ENCODE results near the gene RASGRF1.

The RASGRF1 gene

DNA sequence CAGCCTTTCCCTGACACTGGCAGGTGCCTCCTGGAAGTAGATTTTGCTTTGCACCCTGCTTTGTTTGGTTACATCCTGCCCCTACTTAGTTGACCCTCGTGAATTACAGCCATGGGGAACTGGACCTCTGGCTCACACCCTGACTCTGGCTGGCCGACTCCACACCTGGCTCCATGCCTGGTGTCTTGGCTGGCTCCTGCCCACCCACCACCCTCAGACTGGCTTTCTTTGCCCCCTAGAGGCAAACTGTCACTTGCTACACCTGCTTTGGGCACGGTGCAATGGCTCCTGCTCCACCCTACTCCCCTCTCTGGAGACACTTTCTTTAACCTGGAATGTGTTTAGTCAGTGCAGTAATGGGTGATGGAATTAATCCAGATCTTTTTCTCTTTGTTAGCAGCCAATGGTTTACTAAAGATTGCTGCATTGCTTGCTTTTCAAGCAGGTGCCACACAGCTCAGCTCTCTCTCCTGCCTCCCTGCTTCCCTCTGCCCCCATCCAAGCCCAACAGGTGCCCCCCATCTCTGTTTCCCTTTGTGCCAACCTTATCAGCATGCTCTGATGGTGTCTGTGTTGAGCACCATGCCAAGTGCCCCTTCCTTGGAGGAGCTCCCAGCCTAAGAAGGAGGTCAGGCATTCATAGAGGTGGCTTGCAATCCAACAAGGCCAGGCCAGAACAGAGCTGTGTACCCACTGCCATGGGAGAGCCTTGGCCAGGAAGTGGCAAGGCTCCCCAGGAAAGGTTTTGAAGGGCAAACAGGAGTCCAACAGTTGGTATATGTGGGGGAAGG is 38.4 kb downstream of the RASGRF1 start:
- Mint-ChIP-seq H3K36me3 (ENCODE audit: low read depth) (no peaks in the 10 kb centered on the region), H3K27ac (no peak overlapping the region), H3K4me1 (ENCODE audit: low read depth) (no peaks in the 10 kb centered on the region), H3K4me3 (no peak overlapping the region), H3K9me3 (no peaks in the 10 kb centered on the region), H3K27me3 (ENCODE audit: low read depth) (peaks cover 4% of the 10 kb centered on the region)
- DNase-seq (ENCODE audit: low spot score): no peak

DNA sequence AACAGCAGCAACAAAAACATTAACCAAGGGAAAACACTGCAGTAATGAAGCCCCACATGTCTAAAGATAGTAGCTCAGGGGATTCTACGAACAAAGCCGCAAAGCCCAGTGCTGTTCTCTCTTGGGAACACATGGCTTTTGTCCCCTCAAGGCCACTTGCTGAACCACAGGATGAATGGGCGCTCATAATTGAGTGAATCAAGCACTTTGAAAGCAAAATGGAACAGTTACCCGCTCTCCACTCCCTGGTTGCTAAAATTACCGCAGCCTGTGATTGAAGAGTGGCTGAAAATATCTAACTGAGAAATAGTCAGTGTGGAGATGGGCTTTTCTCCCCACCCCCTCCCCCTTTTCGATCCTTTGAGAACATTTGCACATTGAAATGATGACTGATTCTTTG is 39.6 kb downstream of the RASGRF1 start:
- no peak overlapping the region for H3K4me3 Mint-ChIP-seq
- no peaks in the 10 kb centered on the region for H3K9me3 Mint-ChIP-seq
- H3K36me3 Mint-ChIP-seq (ENCODE audit: low read depth): no peaks in the 10 kb centered on the region
- H3K27me3 Mint-ChIP-seq (ENCODE audit: low read depth): peaks cover 4% of the 10 kb centered on the region
- no peak overlapping the region for H3K27ac Mint-ChIP-seq
- no peak for DNase-seq (ENCODE audit: low spot score)
- no peaks in the 10 kb centered on the region for H3K4me1 Mint-ChIP-seq (ENCODE audit: low read depth)

DNA sequence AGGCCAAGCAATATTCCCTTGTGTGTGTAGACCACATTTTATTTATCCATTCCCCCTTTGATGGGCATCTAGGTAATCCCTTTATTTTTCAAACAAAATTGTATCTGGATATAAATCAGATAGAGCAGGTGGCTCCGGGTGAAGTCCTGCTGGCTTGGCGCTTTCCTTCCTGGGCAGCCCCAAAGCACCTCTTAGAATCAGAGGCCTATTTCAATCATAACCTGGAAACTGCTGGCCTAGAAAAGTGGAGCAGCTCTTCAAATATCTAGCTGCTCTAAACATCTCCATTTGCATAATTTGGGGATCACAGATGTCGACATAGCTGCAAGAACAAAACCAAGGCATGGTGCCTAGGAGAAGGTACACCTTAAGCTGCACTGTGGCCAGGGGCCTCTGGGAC is 40.2 kb downstream of the RASGRF1 start:
- Mint-ChIP-seq H3K36me3 (ENCODE audit: low read depth) (no peaks in the 10 kb centered on the region), H3K9me3 (no peaks in the 10 kb centered on the region), H3K4me3 (no peak overlapping the region)

DNA sequence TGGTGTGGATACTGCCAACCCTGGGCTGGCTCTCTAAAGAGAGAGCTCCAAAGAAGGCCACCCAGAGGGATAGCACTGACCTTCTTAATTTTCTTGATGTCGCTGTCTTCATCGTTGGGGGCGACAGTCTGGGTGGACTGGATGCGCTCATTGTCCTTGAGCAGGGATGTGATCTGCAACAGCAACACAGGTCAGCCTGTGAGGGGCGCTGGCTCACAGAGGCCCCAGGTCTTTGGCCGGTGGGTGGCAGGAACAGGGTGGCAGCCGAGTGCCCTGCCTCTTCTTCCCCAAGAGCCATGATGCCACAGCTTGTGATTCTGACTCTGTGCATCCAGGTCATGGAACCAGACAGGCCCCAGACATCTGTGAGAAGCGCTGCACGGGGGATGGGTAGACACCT is 41.2 kb downstream of the RASGRF1 start:
- Mint-ChIP-seq H3K36me3 (ENCODE audit: low read depth) (no peaks in the 10 kb centered on the region), H3K9me3 (no peaks in the 10 kb centered on the region), H3K4me1 (ENCODE audit: low read depth) (no peaks in the 10 kb centered on the region), H3K27me3 (ENCODE audit: low read depth) (peaks cover 6% of the 10 kb centered on the region), H3K27ac (no peak overlapping the region), H3K4me3 (no peak overlapping the region)
- no peak for DNase-seq (ENCODE audit: low spot score)

More for the DNA sequence above, 40.2 kb downstream of the RASGRF1 start:
- Mint-ChIP-seq H3K27ac (no peak overlapping the region), H3K27me3 (ENCODE audit: low read depth) (peaks cover 6% of the 10 kb centered on the region), H3K4me1 (ENCODE audit: low read depth) (no peaks in the 10 kb centered on the region)
- DNase-seq (ENCODE audit: low spot score): no peak

DNA sequence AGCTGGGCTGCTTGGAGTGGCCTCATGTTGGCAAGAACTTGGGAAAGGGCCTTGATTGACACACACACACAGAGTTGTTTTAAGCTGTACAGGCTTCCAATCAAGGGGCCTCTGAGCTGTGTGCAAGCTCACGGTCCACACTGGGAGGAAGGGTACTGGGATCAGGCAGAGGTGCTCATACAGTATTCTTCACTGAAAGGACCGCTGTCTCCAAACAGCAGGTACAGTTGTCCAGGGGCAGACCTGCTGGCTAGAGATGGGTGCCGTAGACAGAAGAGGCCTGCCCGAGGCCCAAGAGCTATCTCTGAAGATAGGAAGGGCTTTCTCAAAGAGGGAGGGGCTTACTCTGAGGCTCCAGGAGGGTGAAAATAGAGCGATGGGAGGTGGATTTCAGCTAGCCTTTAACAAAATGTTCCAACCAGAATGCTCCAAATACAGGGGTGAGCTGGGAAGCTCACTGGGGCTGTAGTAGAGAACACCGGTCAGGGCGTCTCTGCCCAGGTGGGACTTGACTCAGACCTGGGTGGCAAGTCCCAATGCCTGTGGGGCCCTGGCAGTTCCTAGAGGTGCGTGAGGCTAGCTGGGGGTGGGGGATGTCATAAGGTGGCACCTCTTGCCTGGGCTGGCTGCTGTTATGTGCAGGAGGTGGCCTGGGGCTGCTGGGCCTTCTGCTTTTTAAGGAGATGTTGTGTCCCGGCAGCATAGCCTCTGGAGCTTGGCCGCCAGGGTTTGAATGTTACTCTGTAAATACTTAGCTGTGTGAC is 42.7 kb downstream of the RASGRF1 start:
- H3K9me3 Mint-ChIP-seq: no peaks in the 10 kb centered on the region
- no peaks in the 10 kb centered on the region for H3K4me1 Mint-ChIP-seq (ENCODE audit: low read depth)
- peaks cover 5% of the 10 kb centered on the region for H3K27me3 Mint-ChIP-seq (ENCODE audit: low read depth)
- no peak overlapping the region for H3K27ac Mint-ChIP-seq
- no peak overlapping the region for H3K4me3 Mint-ChIP-seq
- H3K36me3 Mint-ChIP-seq (ENCODE audit: low read depth): no peaks in the 10 kb centered on the region
- DNase-seq (ENCODE audit: low spot score): no peak

DNA sequence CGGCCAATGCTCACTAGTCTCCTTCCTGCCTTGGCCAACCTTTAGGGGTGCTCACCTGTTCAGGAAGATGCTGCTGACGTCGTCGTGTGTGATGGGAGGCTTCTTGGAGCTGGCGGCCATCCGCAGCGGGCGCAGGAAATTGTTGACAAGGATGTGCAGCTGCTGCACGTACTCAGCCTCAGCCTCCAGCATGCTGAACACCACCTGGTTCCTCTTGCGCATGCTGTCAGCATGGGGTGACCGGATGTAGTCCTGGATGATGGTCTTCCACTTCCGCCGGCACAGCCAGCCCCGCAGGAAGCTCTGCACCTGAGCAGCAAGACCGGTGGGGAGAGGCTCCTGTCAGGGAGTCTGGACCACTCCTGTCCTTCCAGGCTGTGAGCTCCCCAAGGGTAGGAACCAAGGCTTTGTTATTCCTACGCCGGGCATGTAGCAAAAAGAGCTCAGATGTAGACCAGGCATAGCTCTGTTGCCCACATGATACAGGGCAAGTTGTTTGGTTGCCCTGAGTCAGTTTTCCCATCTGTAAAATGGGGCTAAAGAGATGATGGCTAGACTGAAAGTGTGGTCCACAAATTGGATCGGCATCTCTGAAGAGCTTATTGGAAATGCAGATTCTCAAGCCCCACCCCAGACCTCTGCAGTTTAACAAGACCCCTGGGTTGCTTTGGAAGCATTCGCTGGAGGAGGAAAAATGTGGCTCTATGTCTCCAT is 43.7 kb downstream of the RASGRF1 start:
- Mint-ChIP-seq H3K36me3 (ENCODE audit: low read depth) (no peaks in the 10 kb centered on the region), H3K4me3 (no peak overlapping the region), H3K27me3 (ENCODE audit: low read depth) (peaks cover 5% of the 10 kb centered on the region), H3K4me1 (ENCODE audit: low read depth) (no peaks in the 10 kb centered on the region), H3K9me3 (no peaks in the 10 kb centered on the region), H3K27ac (no peak overlapping the region)
- DNase-seq (ENCODE audit: low spot score): no peak

DNA sequence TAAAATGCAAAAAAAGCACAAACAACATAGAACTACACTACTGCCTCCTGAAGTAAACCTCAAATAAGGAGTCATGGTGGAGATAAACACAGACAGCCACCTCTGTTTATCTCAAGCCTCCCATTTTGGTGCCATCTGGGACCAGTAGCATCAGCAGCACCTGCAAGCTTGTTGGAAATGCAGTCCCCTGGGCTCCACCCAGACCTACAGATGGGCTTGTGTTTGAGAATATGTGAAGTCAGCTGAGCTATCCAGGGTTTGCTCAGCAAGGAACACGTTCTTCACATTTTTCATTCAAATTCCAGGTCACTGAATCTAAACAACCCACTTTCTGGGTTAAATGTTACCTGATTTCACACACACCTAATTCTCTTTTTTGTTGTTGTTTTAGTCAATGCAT is 45.5 kb downstream of the RASGRF1 start:
- no peak for DNase-seq (ENCODE audit: low spot score)
- no peak overlapping the region for H3K4me3 Mint-ChIP-seq
- peaks cover 9% of the 10 kb centered on the region for H3K27me3 Mint-ChIP-seq (ENCODE audit: low read depth)
- H3K4me1 Mint-ChIP-seq (ENCODE audit: low read depth): no peaks in the 10 kb centered on the region
- H3K9me3 Mint-ChIP-seq: no peaks in the 10 kb centered on the region
- H3K27ac Mint-ChIP-seq: no peak overlapping the region
- H3K36me3 Mint-ChIP-seq (ENCODE audit: low read depth): no peaks in the 10 kb centered on the region

DNA sequence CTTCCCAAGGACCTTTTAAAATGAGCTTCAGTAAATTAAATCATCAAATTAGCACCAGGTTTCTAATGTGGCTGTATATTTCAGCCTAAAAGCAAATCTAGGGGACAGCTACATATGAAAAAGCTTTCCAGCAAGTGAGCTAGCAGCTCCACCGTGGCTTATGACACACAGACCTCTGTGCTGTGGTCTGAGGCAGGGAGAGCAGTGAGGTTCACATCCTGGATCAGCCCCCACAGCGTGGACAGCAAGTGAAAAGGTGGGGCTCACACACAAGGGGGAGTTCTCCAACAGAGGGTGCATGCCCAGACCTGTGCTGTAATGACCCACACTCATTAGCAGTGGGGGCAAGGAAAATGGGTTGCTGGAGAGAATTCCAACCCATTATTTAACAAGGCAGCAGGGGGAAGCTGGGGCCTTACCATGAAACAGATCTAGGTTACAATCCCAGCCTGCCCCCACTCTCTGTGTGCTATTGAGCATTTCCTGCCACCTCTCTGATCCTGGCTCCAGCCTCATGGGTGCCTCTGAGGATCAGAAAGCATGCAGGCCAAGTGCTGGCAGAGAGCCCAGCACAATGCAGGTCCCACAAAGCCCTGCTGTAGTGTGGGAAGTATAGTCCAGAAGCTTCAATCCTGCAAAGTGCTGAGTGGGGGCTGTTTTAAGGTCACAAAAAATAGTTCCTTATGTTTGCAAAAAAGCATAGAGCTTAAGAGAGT is 48.2 kb downstream of the RASGRF1 start:
- no peak overlapping the region for H3K4me3 Mint-ChIP-seq
- H3K27me3 Mint-ChIP-seq (ENCODE audit: low read depth): peaks cover 11% of the 10 kb centered on the region
- no peaks in the 10 kb centered on the region for H3K9me3 Mint-ChIP-seq
- no peak for DNase-seq (ENCODE audit: low spot score)
- no peaks in the 10 kb centered on the region for H3K4me1 Mint-ChIP-seq (ENCODE audit: low read depth)
- no peak overlapping the region for H3K27ac Mint-ChIP-seq
- no peaks in the 10 kb centered on the region for H3K36me3 Mint-ChIP-seq (ENCODE audit: low read depth)

DNA sequence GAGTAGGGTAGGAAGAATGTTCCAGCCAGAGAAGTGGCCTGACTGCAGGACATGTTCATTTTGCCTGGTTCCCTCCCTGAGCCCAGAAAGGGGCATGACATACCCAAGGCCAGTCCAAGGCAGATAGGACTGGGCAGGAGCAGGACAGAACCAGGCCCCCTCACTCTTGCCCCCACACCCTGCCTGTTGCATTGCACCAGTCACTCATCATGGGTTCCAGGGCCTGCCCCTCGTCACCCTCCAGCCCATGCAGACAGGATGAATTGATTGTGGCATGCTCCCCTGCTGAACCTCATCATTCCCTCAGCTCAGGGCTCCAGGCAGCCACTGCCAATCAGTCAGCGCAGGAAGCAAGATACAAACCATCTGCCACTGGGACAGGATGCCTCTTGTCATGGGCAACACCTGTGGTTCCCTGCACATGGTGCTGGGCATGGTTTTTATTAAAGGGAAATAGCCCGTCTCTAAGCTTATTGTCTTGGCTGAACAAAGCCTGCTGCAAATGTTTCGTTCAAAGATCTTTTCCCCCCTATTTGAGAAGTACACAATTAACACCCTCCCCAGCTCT is 48.9 kb downstream of the RASGRF1 start:
- H3K4me1 Mint-ChIP-seq (ENCODE audit: low read depth): no peaks in the 10 kb centered on the region
- H3K36me3 Mint-ChIP-seq (ENCODE audit: low read depth): no peaks in the 10 kb centered on the region
- no peak for DNase-seq (ENCODE audit: low spot score)
- no peak overlapping the region for H3K27ac Mint-ChIP-seq
- H3K4me3 Mint-ChIP-seq: no peak overlapping the region
- no peaks in the 10 kb centered on the region for H3K9me3 Mint-ChIP-seq
- peaks cover 13% of the 10 kb centered on the region for H3K27me3 Mint-ChIP-seq (ENCODE audit: low read depth)

DNA sequence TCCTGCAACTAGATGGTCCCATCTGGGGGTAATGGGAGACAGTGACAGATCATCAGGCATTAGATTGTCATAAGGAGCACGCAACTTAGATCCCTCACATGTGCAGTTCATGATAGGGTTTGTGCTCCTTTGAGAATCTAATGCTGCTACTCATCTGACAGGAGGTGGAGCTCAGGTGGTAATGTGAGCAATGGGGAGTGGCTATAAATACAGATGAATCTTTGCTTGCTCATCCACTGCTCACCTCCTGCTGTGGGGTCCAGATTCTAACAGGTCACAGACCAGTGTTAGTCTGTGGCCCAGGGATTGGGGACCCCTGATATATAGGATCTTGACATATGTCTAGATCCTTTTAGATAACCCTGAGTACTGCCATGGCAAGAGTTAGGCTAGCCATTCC is 52.7 kb downstream of the RASGRF1 start:
- Mint-ChIP-seq H3K27me3 (ENCODE audit: low read depth) (peaks cover 25% of the 10 kb centered on the region), H3K4me3 (no peak overlapping the region), H3K9me3 (no peaks in the 10 kb centered on the region), H3K27ac (no peak overlapping the region), H3K4me1 (ENCODE audit: low read depth) (no peaks in the 10 kb centered on the region), H3K36me3 (ENCODE audit: low read depth) (no peaks in the 10 kb centered on the region)
- no peak for DNase-seq (ENCODE audit: low spot score)

DNA sequence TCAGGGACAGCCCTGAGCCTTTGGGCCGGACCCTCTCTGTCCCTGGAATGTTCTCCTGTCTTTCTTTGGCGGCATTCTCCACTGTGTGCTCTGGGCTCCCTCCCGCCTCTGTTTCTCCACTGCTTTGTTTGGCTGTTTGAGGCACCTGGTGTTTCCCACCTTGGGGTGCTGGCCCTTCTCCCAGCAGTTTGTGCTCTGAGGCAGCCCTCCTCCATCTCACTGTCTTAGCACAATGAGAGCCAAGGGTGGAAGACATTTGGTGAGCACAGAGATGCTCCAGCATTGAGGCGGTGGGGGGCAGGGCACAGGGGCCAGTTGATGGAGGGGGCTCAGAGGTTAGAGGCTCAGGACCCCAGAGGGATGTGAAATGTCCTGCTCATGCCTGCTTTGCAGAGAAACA is 54.3 kb downstream of the RASGRF1 start:
- Mint-ChIP-seq H3K4me1 (ENCODE audit: low read depth) (no peaks in the 10 kb centered on the region), H3K27ac (no peak overlapping the region), H3K9me3 (no peaks in the 10 kb centered on the region), H3K4me3 (no peak overlapping the region), H3K27me3 (ENCODE audit: low read depth) (peaks cover 25% of the 10 kb centered on the region), H3K36me3 (ENCODE audit: low read depth) (no peaks in the 10 kb centered on the region)
- no peak for DNase-seq (ENCODE audit: low spot score)

DNA sequence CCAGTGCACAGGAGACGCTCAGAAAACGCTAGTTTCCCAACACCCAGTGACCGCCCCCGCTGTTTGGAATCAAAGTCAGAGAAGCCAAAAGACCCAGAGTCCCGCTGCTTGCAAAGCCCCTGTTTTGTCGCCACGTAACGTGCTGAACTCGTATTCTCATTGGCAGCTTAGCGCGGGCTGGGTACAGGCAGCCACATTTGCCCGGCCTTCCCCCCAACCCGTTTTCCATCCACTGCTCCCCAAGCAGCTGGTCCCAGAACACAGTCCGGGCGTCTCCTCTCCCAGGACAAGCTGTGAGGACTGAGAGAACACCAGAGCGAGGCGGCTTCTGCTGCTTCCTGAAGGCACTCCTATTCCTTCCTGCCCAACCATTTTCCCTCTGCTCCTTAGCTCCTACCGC is 54.8 kb downstream of the RASGRF1 start:
- Mint-ChIP-seq H3K27me3 (ENCODE audit: low read depth) (peaks cover 25% of the 10 kb centered on the region), H3K4me3 (no peak overlapping the region), H3K4me1 (ENCODE audit: low read depth) (no peaks in the 10 kb centered on the region), H3K27ac (no peak overlapping the region), H3K9me3 (no peaks in the 10 kb centered on the region), H3K36me3 (ENCODE audit: low read depth) (no peaks in the 10 kb centered on the region)
- no peak for DNase-seq (ENCODE audit: low spot score)

DNA sequence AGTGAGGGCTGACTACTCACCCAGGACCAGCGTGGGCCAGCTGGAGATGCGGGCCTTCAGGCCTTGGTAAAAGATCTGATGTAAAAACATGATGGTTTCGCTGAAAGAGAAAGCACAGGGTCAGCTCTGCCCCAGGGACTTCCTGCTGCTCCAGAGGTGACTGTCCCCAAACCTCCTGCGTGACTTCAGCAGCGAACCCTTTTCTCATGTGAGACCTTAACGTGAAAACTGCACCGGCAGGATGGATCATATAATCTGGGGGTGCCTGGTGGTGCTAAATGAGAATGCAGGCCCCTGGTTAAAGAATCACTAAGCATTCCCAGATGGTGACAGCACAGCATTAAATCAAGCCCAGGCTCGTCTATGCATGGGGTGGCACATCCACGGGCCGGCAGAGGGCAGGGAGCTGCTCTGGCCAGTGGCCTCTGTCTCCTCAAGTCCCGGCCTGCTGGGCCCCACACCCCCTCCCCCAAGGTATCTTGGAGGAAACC is 55.4 kb downstream of the RASGRF1 start:
- Mint-ChIP-seq H3K27ac (no peak overlapping the region), H3K27me3 (ENCODE audit: low read depth) (peaks cover 22% of the 10 kb centered on the region), H3K4me3 (no peak overlapping the region), H3K9me3 (no peaks in the 10 kb centered on the region), H3K4me1 (ENCODE audit: low read depth) (no peaks in the 10 kb centered on the region), H3K36me3 (ENCODE audit: low read depth) (no peaks in the 10 kb centered on the region)
- DNase-seq (ENCODE audit: low spot score): no peak
